H1 (cell line): Measurements from ENCODE around the gene FAT3. TPM values are rescaled to one million over a fixed set of nuclear protein-coding genes. Genes with fewer than 3 reads are reported as not detected.

Experiments
- BRCA1 ChIP-seq: IDR thresholded peaks from 2 replicates; pipeline ENCODE4 v1.6.1; 2012; ENCODE audit warnings: low read depth, low read length, improper control_type of control experiment
- CBX5 ChIP-seq: fragments of 300-800, 300-1000 bp; sonication (generic); IDR thresholded peaks from 2 replicates; pipeline ENCODE4 v1.7.1; 2016; ENCODE audit warnings: antibody characterized with exemption, low read length, low read depth
- HDAC6 ChIP-seq: IDR thresholded peaks from one replicate; pipeline ENCODE4 v1.7.1; 2012; ENCODE audit warnings: low read depth, mild to moderate bottlenecking, inconsistent platforms, low read length, moderate library complexity
- polyA plus RNA-seq, 7 experiments: library from polyadenylated mRNA; depleted of rRNA in 3 of 7; stranded (reverse) in 5 of 7; unstranded in 2 of 7; fragments of >200 nt in 5 of 7; fragments of 200-250 nt in 2 of 7; gene quantifications; 1 replicate in 5 of 7; 2 replicates in 1 of 7; 4 replicates in 1 of 7; pipeline versions ENCODE4 v1.2.1 to v1.2.3, GENCODE V29; 2011 to 2013; ENCODE audit warnings: missing spikeins in 2 of 7, mixed read lengths in 2 of 7
- total RNA-seq: library from RNA; stranded (reverse); fragmentation: NEBNext Ultra II Directional; extraction: Animal tissue kit (Norgen Biotek cat#: 25700); gene quantifications from 2 replicates; pipeline ENCODE4 v1.2.1, GENCODE V29; 2021

FAT3 gene
- total and polyA plus RNA-seq, 2 of the 8 experiments (the other 6 are each of a cell fraction or from before 2014, with no cell fraction given), result 7.2 to 18.4 TPM

GRCh38 chr11:92204731-92205130 lies 19.9 kb upstream of the FAT3 start (continued):
- no peak for TF ChIP-seq HDAC6
- no peak for TF ChIP-seq CBX5
- no peak for TF ChIP-seq BRCA1
